H9 (cell line): Measurements from ENCODE around the gene SDK1. TPM values are rescaled to one million over a fixed set of nuclear protein-coding genes. Genes with fewer than 3 reads are reported as not detected.

Source experiments
- DNase-seq: peaks from one replicate; pipeline ENCODE4 v3.0.0-alpha.2; 2017
- H2AFZ ChIP-seq: one replicate; pipeline ENCODE4 v1.6.1; 2013; ENCODE audit warnings: mild to moderate bottlenecking, low read length, control low read depth, moderate library complexity
- H2AK5ac ChIP-seq: 2 replicates; pipeline ENCODE4 v1.6.1; 2013; ENCODE audit warnings: low read length, control low read depth, mixed read lengths; ENCODE audit not compliant: insufficient read length
- H2BK120ac ChIP-seq: one replicate; pipeline ENCODE4 v1.6.1; 2013; ENCODE audit warnings: low read depth, mild to moderate bottlenecking, low read length, control low read depth, inconsistent platforms; ENCODE audit not compliant: poor library complexity, severe bottlenecking
- H2BK12ac ChIP-seq: 2 replicates; pipeline ENCODE4 v1.6.1; 2013; ENCODE audit warnings: low read length, control low read depth, mixed read lengths, low read depth; ENCODE audit not compliant: insufficient read length
- H2BK15ac ChIP-seq: 2 replicates; pipeline ENCODE4 v1.6.1; 2013; ENCODE audit warnings: low read depth, low read length, control low read depth
- H2BK20ac ChIP-seq: one replicate; pipeline ENCODE4 v1.6.1; 2013; ENCODE audit warnings: low read depth, mild to moderate bottlenecking, low read length, control low read depth, inconsistent platforms; ENCODE audit not compliant: poor library complexity, severe bottlenecking
- H2BK5ac ChIP-seq: 2 replicates; pipeline ENCODE4 v1.6.1; 2013; ENCODE audit warnings: low read length, control low read depth, mixed read lengths; ENCODE audit not compliant: insufficient read length
- H3K14ac ChIP-seq: 2 replicates; pipeline ENCODE4 v1.6.1; 2013; ENCODE audit warnings: low read length, control low read depth; ENCODE audit not compliant: insufficient read depth
- H3K18ac ChIP-seq: 2 replicates; pipeline ENCODE4 v1.6.1; 2013; ENCODE audit warnings: low read depth, mild to moderate bottlenecking, mixed read lengths, low read length, control low read depth; ENCODE audit not compliant: insufficient read length
- H3K23ac ChIP-seq: 2 replicates; pipeline ENCODE4 v1.6.1; 2013; ENCODE audit warnings: low read length, control low read depth, mixed read lengths, low read depth; ENCODE audit not compliant: insufficient read length
- H3K23me2 ChIP-seq: 2 replicates; pipeline ENCODE4 v1.6.1; 2013; ENCODE audit warnings: low read depth, mild to moderate bottlenecking, mixed read lengths, low read length, control low read depth; ENCODE audit not compliant: insufficient read length, poor library complexity, severe bottlenecking
- H3K27ac ChIP-seq: 2 replicates; pipeline ENCODE4 v1.5.1; 2013; ENCODE audit warnings: low read length, control low read depth, mixed read lengths, low read depth; ENCODE audit not compliant: insufficient read length
- H3K27me3 ChIP-seq: 2 replicates; pipeline ENCODE4 v1.6.1; 2013; ENCODE audit warnings: low read length, control low read depth, inconsistent platforms; ENCODE audit not compliant: insufficient read depth
- H3K4ac ChIP-seq: 2 replicates; pipeline ENCODE4 v1.6.1; 2013; ENCODE audit warnings: low read depth, mild to moderate bottlenecking, control low read depth, inconsistent platforms, low read length, moderate library complexity
- H3K4me1 ChIP-seq: 2 replicates; pipeline ENCODE4 v1.6.1; 2013; ENCODE audit warnings: low read length, control low read depth, inconsistent platforms; ENCODE audit not compliant: insufficient read depth
- H3K4me2 ChIP-seq: 2 replicates; pipeline ENCODE4 v1.6.1; 2013; ENCODE audit warnings: low read length, control low read depth, mixed read lengths; ENCODE audit not compliant: insufficient read length, insufficient read depth
- H3K56ac ChIP-seq: 2 replicates; pipeline ENCODE4 v1.6.1; 2013; ENCODE audit warnings: low read depth, mild to moderate bottlenecking, mixed read lengths, low read length, control low read depth; ENCODE audit not compliant: insufficient read length
- H3K79me1 ChIP-seq: 2 replicates; pipeline ENCODE4 v1.6.1; 2013; ENCODE audit warnings: low read depth, mild to moderate bottlenecking, moderate library complexity, low read length, control low read depth, inconsistent platforms; ENCODE audit not compliant: insufficient read depth, poor library complexity, severe bottlenecking
- H3K79me2 ChIP-seq: 2 replicates; pipeline ENCODE4 v1.6.1; 2013; ENCODE audit warnings: low read length, control low read depth, inconsistent platforms; ENCODE audit not compliant: insufficient read depth
- H3K9ac ChIP-seq: 2 replicates; pipeline ENCODE4 v1.6.1; 2013; ENCODE audit warnings: low read length, control low read depth, mixed read lengths; ENCODE audit not compliant: insufficient read length; ENCODE audit errors: extremely low read depth
- H3K9me3 ChIP-seq: one replicate; pipeline ENCODE4 v1.6.1; 2013; ENCODE audit warnings: low read depth, low read length, inconsistent platforms; ENCODE audit not compliant: control insufficient read depth
- H3T11ph ChIP-seq: one replicate; pipeline ENCODE4 v1.6.1; 2013; ENCODE audit warnings: mild to moderate bottlenecking, low read length, control low read depth, inconsistent platforms
- H4K20me1 ChIP-seq: one replicate; pipeline ENCODE4 v1.6.1; 2013; ENCODE audit not compliant: control insufficient read depth, insufficient read length, insufficient read depth
- H4K5ac ChIP-seq: 2 replicates; pipeline ENCODE4 v1.6.1; 2013; ENCODE audit warnings: low read depth, mild to moderate bottlenecking, mixed read lengths, low read length, control low read depth; ENCODE audit not compliant: insufficient read length
- H4K8ac ChIP-seq: replicated peaks from 2 replicates; pipeline ENCODE4 v1.6.1; 2013; ENCODE audit warnings: low read length, control low read depth, mixed read lengths, low read depth; ENCODE audit not compliant: insufficient read length
- H4K91ac ChIP-seq: 2 replicates; pipeline ENCODE4 v1.6.1; 2013; ENCODE audit warnings: low read depth, mild to moderate bottlenecking, moderate library complexity, mixed read lengths, low read length, control low read depth; ENCODE audit not compliant: insufficient read length
- H3K27ac Mint-ChIP-seq, 3 experiments: 2 replicates in 2 of 3; 3 replicates in 1 of 3; pipeline ENCODE4 v1.8.0; 2020 to 2021; ENCODE audit warnings: mixed read lengths in 3 of 3, mild to moderate bottlenecking in 1 of 3, moderate library complexity in 1 of 3
- H3K27me3 Mint-ChIP-seq: 2 replicates; pipeline ENCODE4 v1.8.0; 2021; ENCODE audit warnings: low read depth, mild to moderate bottlenecking, moderate library complexity, mixed read lengths
- H3K36me3 Mint-ChIP-seq, 3 experiments: 2 replicates in 2 of 3; 3 replicates in 1 of 3; pipeline ENCODE4 v1.8.0; 2020 to 2021; ENCODE audit warnings: low read depth in 3 of 3, mixed read lengths in 3 of 3; ENCODE audit not compliant: insufficient read depth in 1 of 3
- H3K4me1 Mint-ChIP-seq, 2 experiments: 2 replicates each; pipeline ENCODE4 v1.8.0; 2020; ENCODE audit warnings: mixed read lengths in 2 of 2
- H3K4me3 Mint-ChIP-seq, 2 experiments: 2 replicates in 1 of 2; 3 replicates in 1 of 2; pipeline ENCODE4 v1.8.0; 2020 to 2021; ENCODE audit warnings: mild to moderate bottlenecking in 2 of 2, mixed read lengths in 2 of 2, moderate library complexity in 1 of 2
- H3K9me3 Mint-ChIP-seq, 2 experiments: 2 replicates in 1 of 2; 3 replicates in 1 of 2; pipeline ENCODE4 v1.8.0; 2020; ENCODE audit warnings: mild to moderate bottlenecking in 2 of 2, mixed read lengths in 2 of 2, moderate library complexity in 1 of 2
- WGBS: extraction: QIAGEN DNeasy Blood & Tissue Kit; methylation state at CpG from one replicate; pipeline ENCODE4 v1.1.7; 2013; ENCODE audit warnings: missing lambda C conversion rate, low lambda C conversion rate, mixed read lengths; ENCODE audit not compliant: insufficient read length; ENCODE audit errors: extremely low coverage; 5-methylcytosine and 5-hydroxymethylcytosine counted together
- total RNA-seq: library from RNA; stranded (reverse); gene quantifications from 2 replicates; pipeline ENCODE4 v1.2.1, GENCODE V29; 2021
- TF ChIP-seq, protein P1 (sequence below): fragments of 200-600 bp; sonication (generic); conservative IDR thresholded peaks from 3 replicates; pipeline ENCODE4 v1.8.0; 2021; ENCODE audit warnings: antibody characterized with exemption, mild to moderate bottlenecking

The SDK1 gene
- total RNA-seq, 1 experiment from 2014 or later, result 8.7 TPM

DNA sequence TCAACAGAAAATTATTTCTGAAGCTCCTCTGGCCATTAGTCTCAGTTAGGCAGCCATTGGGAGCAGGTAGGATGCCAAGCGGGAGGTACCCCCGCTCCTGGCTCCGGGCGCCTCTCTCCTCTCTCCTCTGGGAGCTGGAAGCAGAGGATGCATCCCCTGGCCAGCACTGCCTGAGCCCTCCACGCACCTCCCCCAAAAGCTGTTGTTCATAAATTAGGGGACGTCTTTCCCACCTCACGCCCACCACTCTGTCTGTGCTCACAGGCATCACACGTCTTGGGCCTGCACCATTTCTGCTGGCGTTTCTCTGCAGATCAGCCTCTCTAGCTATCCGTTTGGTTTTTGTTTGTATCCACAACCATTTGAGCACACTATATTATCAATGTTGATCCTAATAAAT lies 772.0 kb downstream of the SDK1 start:
- peaks cover 6 to 17% (median 7%) of the 10 kb centered on the region in 3 experiments; a peak in 6 of 7 replicates for H3K36me3 Mint-ChIP-seq
- no peak overlapping the region for H2AFZ ChIP-seq
- no CpG with 5 or more reads among the region's 10 CpGs for WGBS
- peaks cover 7 to 11% of the 10 kb centered on the region in 2 experiments; a peak in 3 of 5 replicates for H3K9me3 Mint-ChIP-seq
- H3K79me2 ChIP-seq, result no peaks in the 10 kb centered on the region
- no peak overlapping the region for H2BK20ac ChIP-seq
- no peak overlapping the region for H3K56ac ChIP-seq
- no peaks in the 10 kb centered on the region for H3K27me3 ChIP-seq
- H3K4me1 Mint-ChIP-seq, result peaks cover 20 to 23% of the 10 kb centered on the region in 2 experiments
- no peak overlapping the region for H3K23ac ChIP-seq
- no peak for DNase-seq
- H4K8ac ChIP-seq, result no peak overlapping the region
- H4K20me1 ChIP-seq, result no peaks in the 10 kb centered on the region
- H3K23me2 ChIP-seq, result no peaks in the 10 kb centered on the region
- TF ChIP-seq, protein P1, sequence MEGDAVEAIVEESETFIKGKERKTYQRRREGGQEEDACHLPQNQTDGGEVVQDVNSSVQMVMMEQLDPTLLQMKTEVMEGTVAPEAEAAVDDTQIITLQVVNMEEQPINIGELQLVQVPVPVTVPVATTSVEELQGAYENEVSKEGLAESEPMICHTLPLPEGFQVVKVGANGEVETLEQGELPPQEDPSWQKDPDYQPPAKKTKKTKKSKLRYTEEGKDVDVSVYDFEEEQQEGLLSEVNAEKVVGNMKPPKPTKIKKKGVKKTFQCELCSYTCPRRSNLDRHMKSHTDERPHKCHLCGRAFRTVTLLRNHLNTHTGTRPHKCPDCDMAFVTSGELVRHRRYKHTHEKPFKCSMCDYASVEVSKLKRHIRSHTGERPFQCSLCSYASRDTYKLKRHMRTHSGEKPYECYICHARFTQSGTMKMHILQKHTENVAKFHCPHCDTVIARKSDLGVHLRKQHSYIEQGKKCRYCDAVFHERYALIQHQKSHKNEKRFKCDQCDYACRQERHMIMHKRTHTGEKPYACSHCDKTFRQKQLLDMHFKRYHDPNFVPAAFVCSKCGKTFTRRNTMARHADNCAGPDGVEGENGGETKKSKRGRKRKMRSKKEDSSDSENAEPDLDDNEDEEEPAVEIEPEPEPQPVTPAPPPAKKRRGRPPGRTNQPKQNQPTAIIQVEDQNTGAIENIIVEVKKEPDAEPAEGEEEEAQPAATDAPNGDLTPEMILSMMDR, result no peak
- no peak overlapping the region for H3K4me2 ChIP-seq
- no peak overlapping the region for H2BK15ac ChIP-seq
- no peak overlapping the region for H3K27ac ChIP-seq
- H3K79me1 ChIP-seq, result no peaks in the 10 kb centered on the region
- no peak overlapping the region for H3K4me3 Mint-ChIP-seq
- no peak overlapping the region for H2BK12ac ChIP-seq
- no peaks in the 10 kb centered on the region for H3K9me3 ChIP-seq
- no peak overlapping the region for H2AK5ac ChIP-seq
- H3K4me1 ChIP-seq, result no peaks in the 10 kb centered on the region; the same call in 1 of the 2 replicates
- no peak overlapping the region for H2BK120ac ChIP-seq
- H3K27me3 Mint-ChIP-seq, result peaks cover 1% of the 10 kb centered on the region; the same call in 1 of the 2 replicates
- H2BK5ac ChIP-seq, result no peak overlapping the region
- H3T11ph ChIP-seq, result no peak overlapping the region
- H3K18ac ChIP-seq, result no peak overlapping the region
- no peak overlapping the region for H4K5ac ChIP-seq
- no peak overlapping the region; the same call in 1 of the 2 replicates for H3K14ac ChIP-seq
- H3K4ac ChIP-seq, result no peak overlapping the region
- H3K9ac ChIP-seq, result no peak overlapping the region
- peak overlapping the region in 1 of 3 experiments; percentile 2; a peak in 1 of 7 replicates for H3K27ac Mint-ChIP-seq
- H4K91ac ChIP-seq, result no peak overlapping the region
